ENCODE measurements around the gene PLEK.
"Not testable (repeated sequence)": the region's sequence is repeated elsewhere in the genome, so short reads cannot be mapped to it uniquely, and the experiment has no call there.

PLEK gene

GRCh38 chr2:68441994-68442322, 76.9 kb downstream of the PLEK start:
- DNase-seq (ENCODE audit: low read depth): no peak

- not testable (repeated sequence) for DNase-seq (ENCODE audit: low read depth)
Measured at GRCh38 chr2:68446425-68446824, 81.3 kb downstream of the PLEK start.

All from stromal cell of bone marrow (primary cell).